HG03066 (cell line): Measurements from ENCODE around the gene RPL36AL.
"Not testable (repeated sequence)": the region's sequence is repeated elsewhere in the genome, so short reads cannot be mapped to it uniquely, and the experiment has no call there.

Source experiments
- ATAC-seq: cut with Tn5 transposase; IDR thresholded peaks from one replicate; pipeline ENCODE4 v1.9.1; 2021; ENCODE audit warnings: low read depth; ENCODE audit not compliant: unreplicated experiment

The RPL36AL gene

DNA sequence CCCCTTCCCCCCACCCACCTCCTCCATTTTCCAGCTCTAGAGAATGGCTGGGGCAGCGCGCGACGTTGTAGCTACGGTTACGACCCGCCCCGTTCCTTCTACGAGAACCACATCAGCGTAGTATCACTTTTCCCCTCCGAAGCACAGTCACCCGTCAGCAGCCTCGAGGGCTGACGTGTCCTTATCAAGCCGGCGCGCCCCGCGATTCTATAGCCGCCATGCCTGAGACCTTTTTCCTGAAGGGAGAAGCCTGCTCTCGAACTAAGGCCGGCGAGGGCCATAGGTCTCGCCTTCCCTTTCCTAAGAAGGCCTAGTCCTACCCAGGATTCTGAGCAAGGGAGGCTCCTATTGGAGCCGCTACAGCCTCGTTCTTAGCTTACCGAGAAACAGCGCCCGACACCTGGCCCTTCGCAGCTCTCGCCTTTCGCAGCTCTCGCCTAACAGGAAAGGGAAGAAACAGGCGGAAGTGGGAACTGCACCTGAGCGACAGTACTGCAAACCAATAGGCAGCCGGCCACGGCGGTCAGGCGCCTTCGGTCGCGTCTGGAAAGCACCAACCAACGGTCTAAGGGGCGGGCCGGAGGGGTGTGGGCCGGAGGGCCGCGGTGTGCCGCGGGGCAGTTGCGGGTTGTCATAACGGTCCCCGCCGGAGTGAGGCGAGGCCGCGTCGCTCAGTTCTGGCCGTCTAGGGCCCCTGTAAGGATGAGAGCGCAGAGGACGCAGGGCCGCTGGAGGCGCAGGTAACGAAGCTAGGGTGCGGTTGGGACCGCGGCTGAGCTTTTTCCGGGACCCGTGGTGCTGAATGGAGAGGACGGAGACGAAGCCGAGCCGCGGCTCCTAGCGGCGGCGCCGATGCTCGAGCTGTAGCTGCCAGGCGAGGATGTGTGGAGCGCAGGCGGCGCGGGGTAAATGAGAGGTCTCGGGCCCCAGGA lies at the start of gene RPL36AL, which contains the start of gene MGAT2:
RPL36AL (minus strand) TSS at position 445 of the 932 bp plus-strand sequence. CDS start 1,522 bp downstream, outside the sequence.
MGAT2 (plus strand) TSS at position 618 of the 932 bp plus-strand sequence. CDS start 470 bp downstream, outside the sequence.
- ATAC-seq = peak; percentile 95

- ATAC-seq = no peak
Observed at GRCh38 chr14:49659526-49660455, 39.4 kb upstream of the RPL36AL start.

- ATAC-seq = not testable (repeated sequence)
Observed at GRCh38 chr14:49657500-49657899, 37.1 kb upstream of the RPL36AL start.

DNA sequence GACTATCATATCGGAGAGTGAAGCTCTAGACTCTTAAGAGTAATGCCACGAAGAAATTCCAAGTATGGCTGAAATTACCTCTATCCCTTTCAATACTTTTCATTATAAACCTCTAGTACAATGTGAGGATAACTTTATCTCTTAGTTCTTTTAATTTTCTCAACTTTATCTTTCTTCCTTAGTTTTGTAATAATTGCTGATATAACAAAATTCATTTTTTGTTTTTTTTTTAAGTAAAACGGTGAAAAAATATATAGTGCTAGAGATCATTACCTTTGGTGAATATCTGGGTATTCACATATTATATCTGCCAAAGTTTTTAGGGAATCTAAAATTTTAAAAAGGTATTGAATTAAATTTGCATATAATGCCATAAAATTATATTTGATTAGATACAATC lies 34.1 kb upstream of the RPL36AL start:
- ATAC-seq = no peak

GRCh38 chr14:49653508-49653907 lies 33.1 kb upstream of the RPL36AL start:
- no peak for ATAC-seq

- ATAC-seq = no peak
Observed at GRCh38 chr14:49642163-49642562, 21.7 kb upstream of the RPL36AL start.

GRCh38 chr14:49641697-49642129 lies 21.3 kb upstream of the RPL36AL start:
- no peak for ATAC-seq

DNA sequence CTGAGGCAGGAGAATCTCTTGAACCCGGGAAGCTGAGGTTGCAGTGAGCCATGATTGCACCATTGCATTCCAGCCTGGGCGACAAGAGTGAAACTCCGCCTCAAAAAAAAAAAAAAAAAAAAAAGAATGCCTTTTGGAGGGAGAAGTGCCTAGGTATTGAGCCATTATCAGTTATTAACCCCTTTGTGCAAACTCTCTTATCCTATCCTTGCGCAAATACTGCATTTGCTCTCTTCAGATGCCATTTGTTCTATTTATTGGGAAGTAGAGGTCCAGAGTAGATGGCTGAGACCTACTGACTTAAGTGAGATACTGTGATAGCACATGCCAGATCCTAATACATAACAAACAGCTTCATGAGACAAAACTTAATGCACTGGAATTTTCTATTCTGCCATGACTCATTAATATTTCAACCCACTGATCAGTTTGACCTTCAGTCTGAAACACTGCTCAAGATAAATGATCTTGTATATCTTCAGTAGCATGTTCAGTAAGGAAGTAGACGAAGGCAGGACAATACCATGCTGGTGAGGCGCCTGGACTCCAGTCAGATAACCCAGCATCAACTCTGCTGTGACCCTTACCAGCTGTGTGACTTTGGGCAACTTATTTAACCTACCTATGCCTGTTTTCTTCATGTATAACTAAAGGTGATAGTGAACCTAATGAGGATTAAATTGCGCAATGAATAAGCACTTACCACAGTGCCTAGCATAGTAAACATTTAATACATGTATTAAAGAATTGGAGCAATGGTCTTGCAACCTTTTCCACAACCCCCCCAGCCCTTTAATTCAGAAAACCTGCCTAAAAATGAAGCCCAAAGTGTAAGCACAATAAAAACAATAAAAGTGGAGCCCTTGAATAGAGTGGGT lies 20.4 kb upstream of the RPL36AL start:
- no peak for ATAC-seq

- no peak for ATAC-seq
Observed at GRCh38 chr14:49637534-49638078, 17.2 kb upstream of the RPL36AL start.

GRCh38 chr14:49636866-49637265 lies 16.4 kb upstream of the RPL36AL start:
- ATAC-seq = no peak

GRCh38 chr14:49634547-49635334 lies 14.3 kb upstream of the RPL36AL start, which contains the start of gene DNAAF2:
Gene DNAAF2, minus strand, starts transcription at chr14:49635244. Its CDS starts 95 bp downstream, at chr14:49635149.
- peak; percentile 23 for ATAC-seq

DNA sequence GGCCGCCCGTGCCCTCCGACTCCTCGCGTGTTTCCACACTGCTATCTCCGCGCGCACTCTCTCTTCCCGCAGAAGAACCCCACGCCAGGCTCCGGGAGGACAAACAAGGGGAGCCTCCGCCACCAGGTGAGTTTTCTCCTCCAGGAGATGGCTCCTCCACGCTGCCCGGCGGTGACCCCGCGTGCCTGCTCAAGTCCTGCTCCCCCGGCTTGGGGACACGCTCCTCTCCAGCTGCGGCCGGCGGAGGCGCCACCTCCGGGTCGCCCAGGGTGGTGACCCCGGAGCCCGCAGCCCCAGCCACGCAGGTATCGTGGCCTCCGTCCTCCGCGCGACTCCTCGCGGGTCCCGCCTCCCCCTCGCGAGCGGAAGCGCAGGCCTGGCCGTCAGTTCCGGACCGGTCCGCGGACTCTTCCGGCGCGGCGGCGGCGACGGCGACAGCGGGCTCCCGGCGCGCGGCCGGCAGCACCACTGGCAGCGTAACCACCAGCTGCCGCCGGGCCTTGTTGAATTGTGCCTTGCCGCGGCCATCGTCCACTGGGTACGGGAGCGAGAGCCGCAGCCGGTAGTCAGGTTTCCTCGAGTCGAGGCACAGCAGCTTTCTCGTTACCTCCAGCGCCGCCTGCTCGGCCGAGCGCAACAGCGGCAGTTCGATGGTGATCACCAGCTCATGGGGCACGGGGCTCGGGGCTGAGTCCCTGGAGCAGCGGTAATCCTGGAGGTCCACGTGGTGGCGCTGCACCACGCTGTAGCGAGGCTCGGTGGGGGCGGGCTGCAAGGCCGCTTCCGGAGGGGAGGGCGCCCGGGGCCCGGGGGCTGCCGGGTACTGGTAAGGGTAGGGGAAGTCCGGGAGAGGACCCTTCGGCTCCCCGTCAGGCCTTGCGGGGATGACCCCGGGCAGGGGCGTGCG lies 13.5 kb upstream of the RPL36AL start:
- peak; percentile 76 for ATAC-seq

DNA sequence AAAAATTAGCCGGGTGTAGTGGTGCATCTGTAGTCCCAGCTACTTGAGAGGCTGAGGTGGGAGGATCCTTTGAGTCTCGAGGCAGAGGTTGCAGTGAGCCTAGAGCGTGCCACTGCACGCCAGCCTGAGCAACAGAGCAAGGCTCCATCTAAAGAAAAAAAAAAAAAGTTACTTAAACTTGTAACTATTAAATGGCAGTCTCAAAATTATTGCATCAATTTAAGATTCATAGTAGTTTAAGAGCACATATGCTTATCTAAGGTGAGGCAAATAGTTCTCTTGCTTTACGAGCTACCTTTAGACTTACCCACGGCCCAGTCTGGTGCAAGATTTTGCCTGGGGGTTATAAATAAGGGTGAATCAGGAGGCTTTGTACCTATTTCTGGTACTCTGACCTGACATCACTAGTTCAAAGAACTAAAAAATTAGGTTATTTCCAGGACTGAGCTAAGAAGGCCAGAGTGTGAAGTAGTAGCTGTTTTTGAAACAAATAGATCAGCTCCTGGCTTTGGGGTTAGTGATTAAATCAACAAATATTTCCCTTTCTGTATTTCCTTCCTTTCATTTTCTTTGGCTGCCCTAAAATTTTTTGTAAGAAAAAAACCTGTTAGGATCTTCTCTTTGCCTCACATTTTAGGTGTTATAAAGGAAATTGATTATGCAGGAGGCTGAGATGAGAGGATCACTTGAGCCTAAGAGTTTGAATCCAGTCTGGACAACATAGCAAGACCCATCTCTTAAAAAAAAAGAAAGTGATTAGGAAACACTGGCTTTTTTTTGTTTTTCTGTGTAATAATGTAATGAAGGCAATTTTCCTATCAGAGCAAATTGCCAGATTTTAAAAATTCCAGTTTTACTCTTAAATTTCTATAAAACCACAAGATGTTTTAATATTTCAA lies 3.8 kb upstream of the RPL36AL start:
- ATAC-seq = no peak

DNA sequence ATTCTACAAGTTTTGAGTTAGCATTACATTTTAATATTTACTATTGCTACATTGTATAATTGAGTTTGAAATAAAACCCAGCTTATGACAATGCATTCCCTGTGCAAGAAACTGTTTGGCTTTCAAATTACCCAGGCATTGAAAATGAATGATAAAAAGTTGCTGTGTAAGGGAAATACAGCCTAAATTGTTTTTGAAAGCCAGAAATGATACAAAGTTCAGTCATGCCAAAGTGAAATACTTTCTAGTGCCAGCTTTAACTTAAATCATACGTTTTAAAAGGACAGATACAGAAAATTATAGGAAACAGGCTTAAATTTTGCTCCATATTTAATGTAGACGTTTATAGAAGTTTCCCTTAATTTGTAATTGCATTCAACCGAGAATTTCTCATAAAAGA lies 3.0 kb upstream of the RPL36AL start:
- no peak for ATAC-seq

- no peak for ATAC-seq
Observed at GRCh38 chr14:49622022-49622607, 1.7 kb upstream of the RPL36AL start.

DNA sequence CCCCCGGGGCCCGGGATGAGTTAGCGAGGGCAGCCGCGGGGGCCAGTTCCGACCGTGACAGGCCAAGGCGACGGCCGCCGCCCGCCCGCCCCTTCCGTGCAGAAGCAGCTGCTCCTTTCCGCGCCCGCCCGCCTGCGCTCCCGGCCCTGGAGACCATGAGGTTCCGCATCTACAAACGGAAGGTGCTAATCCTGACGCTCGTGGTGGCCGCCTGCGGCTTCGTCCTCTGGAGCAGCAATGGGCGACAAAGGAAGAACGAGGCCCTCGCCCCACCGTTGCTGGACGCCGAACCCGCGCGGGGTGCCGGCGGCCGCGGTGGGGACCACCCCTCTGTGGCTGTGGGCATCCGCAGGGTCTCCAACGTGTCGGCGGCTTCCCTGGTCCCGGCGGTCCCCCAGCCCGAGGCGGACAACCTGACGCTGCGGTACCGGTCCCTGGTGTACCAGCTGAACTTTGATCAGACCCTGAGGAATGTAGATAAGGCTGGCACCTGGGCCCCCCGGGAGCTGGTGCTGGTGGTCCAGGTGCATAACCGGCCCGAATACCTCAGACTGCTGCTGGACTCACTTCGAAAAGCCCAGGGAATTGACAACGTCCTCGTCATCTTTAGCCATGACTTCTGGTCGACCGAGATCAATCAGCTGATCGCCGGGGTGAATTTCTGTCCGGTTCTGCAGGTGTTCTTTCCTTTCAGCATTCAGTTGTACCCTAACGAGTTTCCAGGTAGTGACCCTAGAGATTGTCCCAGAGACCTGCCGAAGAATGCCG lies 872 bp upstream of the RPL36AL start:
- peak; percentile 33 for ATAC-seq
